SK-N-SH treated with all-trans-retinoic acid at 6 μM for 48 hours (cell line): ENCODE results near the gene DPF3.

Source experiments
- ARNTL ChIP-seq: fragments of 450-650 bp; formaldehyde crosslinking; IDR thresholded peaks from 2 replicates; pipeline ENCODE4 v1.5.0; 2020; ENCODE audit warnings: low read depth, mild to moderate bottlenecking, moderate library complexity, borderline replicate concordance
- BACH2 ChIP-seq: fragments of 250-450 bp; sonication (Bioruptor Pico); IDR thresholded peaks from 2 replicates; pipeline ENCODE4 v1.9.0; 2021; ENCODE audit warnings: mild to moderate bottlenecking, borderline replicate concordance
- CSRNP3 ChIP-seq: fragments of 250-450 bp; sonication (Bioruptor Pico); IDR thresholded peaks from 2 replicates; pipeline ENCODE4 v1.5.1; 2021; ENCODE audit warnings: mild to moderate bottlenecking, moderate library complexity
- OSR1 ChIP-seq: fragments of 250-450 bp; sonication (Bioruptor Pico); IDR thresholded peaks from 2 replicates; pipeline ENCODE4 v1.8.0; 2022; ENCODE audit warnings: moderate library complexity, mild to moderate bottlenecking, inconsistent platforms
- PATZ1 ChIP-seq: fragments of 250-450 bp; sonication (Bioruptor Pico); IDR thresholded peaks from 2 replicates; pipeline ENCODE4 v1.8.0; 2020; ENCODE audit warnings: mild to moderate bottlenecking, moderate library complexity, borderline replicate concordance
- RARB ChIP-seq: fragments of 250-450 bp; sonication (Bioruptor Pico); IDR thresholded peaks from 2 replicates; pipeline ENCODE4 v1.8.0; 2021; ENCODE audit warnings: mild to moderate bottlenecking, moderate library complexity
- ZNF70 ChIP-seq: fragments of 450-650 bp; formaldehyde crosslinking; IDR thresholded peaks from 2 replicates; pipeline ENCODE4 v1.5.0; 2020; ENCODE audit warnings: mild to moderate bottlenecking, moderate library complexity
- ZNF8 ChIP-seq: fragments of 450-650 bp; formaldehyde crosslinking; IDR thresholded peaks from 2 replicates; pipeline ENCODE4 v1.5.0; 2020; ENCODE audit warnings: mild to moderate bottlenecking, moderate library complexity

GRCh38 chr14:72755766-72756165 lies 138.1 kb downstream of the DPF3 start:
- TF ChIP-seq OSR1 (CRISPR knock-in tag) (no peak), ARNTL (CRISPR knock-in tag) (no peak), RARB (CRISPR knock-in tag) (no peak), BACH2 (CRISPR knock-in tag) (no peak), CSRNP3 (CRISPR knock-in tag) (no peak), ZNF8 (CRISPR knock-in tag) (no peak), ZNF70 (CRISPR knock-in tag) (no peak), PATZ1 (CRISPR knock-in tag) (no peak)
